Ectodermal cell (in vitro differentiated cells): ENCODE data around the gene ZNF443.
"Not testable (repeated sequence)": the region's sequence is repeated elsewhere in the genome, so short reads cannot be mapped to it uniquely, and the experiment has no call there.

Experiments used
- H3K27ac ChIP-seq: 2 replicates; pipeline ENCODE4 v1.7.0; 2013; ENCODE audit warnings: mild to moderate bottlenecking, low read depth, low read length; ENCODE audit not compliant: insufficient read depth, poor library complexity, severe bottlenecking
- H3K27me3 ChIP-seq: 2 replicates; pipeline ENCODE4 v1.7.0; 2013; ENCODE audit warnings: mild to moderate bottlenecking, low read length; ENCODE audit not compliant: insufficient read depth, control insufficient read depth, poor library complexity, severe bottlenecking
- H3K36me3 ChIP-seq: one replicate; pipeline ENCODE4 v1.7.0; 2013; ENCODE audit warnings: low read length; ENCODE audit not compliant: control insufficient read depth, insufficient read depth
- H3K4me1 ChIP-seq: one replicate; pipeline ENCODE4 v1.7.0; 2013; ENCODE audit warnings: low read length; ENCODE audit not compliant: control insufficient read depth, insufficient read depth
- H3K4me3 ChIP-seq: 2 replicates; pipeline ENCODE4 v1.7.0; 2013; ENCODE audit warnings: low read depth, low read length, control low read depth; ENCODE audit not compliant: insufficient read depth
- H3K9me3 ChIP-seq: 2 replicates; pipeline ENCODE4 v1.7.0; 2013; ENCODE audit warnings: mild to moderate bottlenecking, low read length, moderate library complexity; ENCODE audit not compliant: control insufficient read depth
- WGBS, 2 experiments: methylation state at CpG; one replicate each; pipeline ENCODE4 v1.1.7; 2013; ENCODE audit warnings: missing lambda C conversion rate in 2 of 2; 5-methylcytosine and 5-hydroxymethylcytosine counted together

Gene ZNF443

GRCh38 chr19:12467651-12468050 is 26.8 kb upstream of the ZNF443 start:
- H3K4me3 ChIP-seq, H3K27ac ChIP-seq, H3K27me3 ChIP-seq, H3K4me1 ChIP-seq: not testable (repeated sequence)
- Histone ChIP-seq H3K36me3 (peaks cover 33% of the 10 kb centered on the region), H3K9me3 (peaks cover 17% of the 10 kb centered on the region)
- WGBS, 2 experiments, result 95 to 96% methylated on average over 33 of the region's 33 CpGs

- Histone ChIP-seq H3K27me3 (no peaks in the 10 kb centered on the region), H3K9me3 (peaks cover 17% of the 10 kb centered on the region), H3K36me3 (peaks cover 33% of the 10 kb centered on the region), H3K27ac (no peak overlapping the region), H3K4me1 (no peaks in the 10 kb centered on the region), H3K4me3 (no peak overlapping the region)
- 83 to 86% methylated on average over 3 to 4 of the region's 5 CpGs for WGBS, 2 experiments
Measured at GRCh38 chr19:12465211-12465610, 24.4 kb upstream of the ZNF443 start.

- 98 to 100% methylated on average over 3 of the region's 3 CpGs for WGBS, 2 experiments
- Histone ChIP-seq H3K27ac (no peak overlapping the region), H3K9me3 (peaks cover 17% of the 10 kb centered on the region), H3K27me3 (no peaks in the 10 kb centered on the region), H3K4me3 (no peak overlapping the region), H3K4me1 (no peaks in the 10 kb centered on the region), H3K36me3 (peaks cover 33% of the 10 kb centered on the region)
Measured at GRCh38 chr19:12464769-12465168, 23.9 kb upstream of the ZNF443 start.

- 93 to 94% methylated on average over 6 of the region's 6 CpGs for WGBS, 2 experiments
- H3K27ac ChIP-seq, H3K4me3 ChIP-seq, H3K27me3 ChIP-seq, H3K4me1 ChIP-seq: not testable (repeated sequence)
- Histone ChIP-seq H3K9me3 (peaks cover 17% of the 10 kb centered on the region), H3K36me3 (peaks cover 33% of the 10 kb centered on the region)
Measured at GRCh38 chr19:12464139-12464538, 23.3 kb upstream of the ZNF443 start.

- Histone ChIP-seq H3K27ac (no peak overlapping the region), H3K4me1 (no peaks in the 10 kb centered on the region), H3K36me3 (no peaks in the 10 kb centered on the region), H3K27me3 (no peaks in the 10 kb centered on the region), H3K4me3 (no peak overlapping the region), H3K9me3 (no peaks in the 10 kb centered on the region)
- WGBS, 2 experiments, result 89 to 90% methylated on average over 6 of the region's 6 CpGs
Measured at GRCh38 chr19:12453495-12453894, 12.7 kb upstream of the ZNF443 start.

GRCh38 chr19:12450844-12451243 is 10.0 kb upstream of the ZNF443 start:
- H3K27me3 ChIP-seq, result no peaks in the 10 kb centered on the region
- no peak overlapping the region for H3K4me3 ChIP-seq
- H3K36me3 ChIP-seq, result no peaks in the 10 kb centered on the region
- H3K9me3 ChIP-seq, result no peaks in the 10 kb centered on the region
- H3K4me1 ChIP-seq, result no peaks in the 10 kb centered on the region
- H3K27ac ChIP-seq, result no peak overlapping the region
- 83 to 84% methylated on average over 10 of the region's 10 CpGs for WGBS, 2 experiments

- Histone ChIP-seq H3K4me1 (no peaks in the 10 kb centered on the region), H3K27me3 (no peaks in the 10 kb centered on the region), H3K4me3 (no peak overlapping the region), H3K9me3 (no peaks in the 10 kb centered on the region), H3K27ac (no peak overlapping the region), H3K36me3 (no peaks in the 10 kb centered on the region)
- 58 to 70% methylated on average over 2 of the region's 2 CpGs for WGBS, 2 experiments
Measured at GRCh38 chr19:12448808-12449207, 8.0 kb upstream of the ZNF443 start.

- H3K36me3 ChIP-seq, H3K4me1 ChIP-seq, H3K9me3 ChIP-seq, H3K27me3 ChIP-seq: not testable (repeated sequence)
- H3K4me3 ChIP-seq, result peak overlapping the region; percentile 74
- peak overlapping the region; percentile 96 for H3K27ac ChIP-seq
- whole genome bisulfite sequencing, 2 experiments, result 3% methylated on average over 22 to 23 of the region's 28 CpGs
Measured at GRCh38 chr19:12439686-12440540, 908 bp downstream of the ZNF443 start.

- peaks cover 26% of the 10 kb centered on the region for H3K36me3 ChIP-seq
- not testable (repeated sequence) for H3K27ac ChIP-seq, H3K4me1 ChIP-seq, H3K27me3 ChIP-seq, H3K4me3 ChIP-seq, H3K9me3 ChIP-seq
- WGBS, 2 experiments, result 93 to 97% methylated on average over 6 of the region's 6 CpGs
Measured at GRCh38 chr19:12430726-12431299, 10.0 kb downstream of the ZNF443 start.

GRCh38 chr19:12425888-12426274 is 14.9 kb downstream of the ZNF443 start:
- Histone ChIP-seq H3K27me3 (no peaks in the 10 kb centered on the region), H3K36me3 (peaks cover 22% of the 10 kb centered on the region), H3K4me1 (no peaks in the 10 kb centered on the region), H3K27ac (no peak overlapping the region), H3K4me3 (no peak overlapping the region), H3K9me3 (peaks cover 4% of the 10 kb centered on the region)
- 88 to 100% methylated on average over 2 to 4 of the region's 4 CpGs for WGBS, 2 experiments
